Anterior cingulate cortex (tissue), 58 donors: Measurements from ENCODE around the gene GALNT10.

Source experiments
- DNase-seq, 58 donors: peaks; one replicate each; lab custom pipeline; 2025; lab: John Stamatoyannopoulos, UW

GALNT10 gene

DNA sequence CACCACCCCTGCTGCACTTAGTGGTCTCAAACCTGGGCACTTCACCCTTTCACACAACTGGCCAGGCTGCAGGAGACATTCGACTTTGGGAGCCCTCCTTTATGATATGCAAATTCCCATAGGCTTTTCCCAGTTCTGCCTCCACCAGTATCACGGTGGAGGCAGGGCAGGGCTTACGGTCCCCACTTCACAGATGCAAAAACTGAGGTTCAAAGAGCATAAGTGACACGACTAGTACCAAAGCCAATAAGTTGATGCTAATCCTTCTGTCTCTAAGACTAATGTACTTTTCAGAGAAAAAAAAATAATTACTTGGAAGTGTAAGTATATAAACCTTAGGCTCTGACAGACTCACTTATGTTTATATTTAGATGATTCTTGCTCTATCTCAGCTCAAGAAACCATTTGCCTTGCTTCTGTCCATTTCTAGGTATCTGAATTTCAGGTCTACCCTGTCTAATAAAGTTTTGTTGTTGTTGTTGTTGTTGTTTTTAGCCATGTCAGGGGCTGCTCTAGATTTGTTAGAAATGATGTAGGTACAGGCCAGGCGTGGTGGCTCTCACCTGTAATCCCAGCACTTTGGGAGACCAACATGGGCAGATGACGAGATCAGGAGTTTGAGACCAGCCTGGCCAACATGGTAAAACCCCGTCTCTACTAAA is 10.7 kb downstream of the GALNT10 start:
- DNase-seq, result no peak

DNA sequence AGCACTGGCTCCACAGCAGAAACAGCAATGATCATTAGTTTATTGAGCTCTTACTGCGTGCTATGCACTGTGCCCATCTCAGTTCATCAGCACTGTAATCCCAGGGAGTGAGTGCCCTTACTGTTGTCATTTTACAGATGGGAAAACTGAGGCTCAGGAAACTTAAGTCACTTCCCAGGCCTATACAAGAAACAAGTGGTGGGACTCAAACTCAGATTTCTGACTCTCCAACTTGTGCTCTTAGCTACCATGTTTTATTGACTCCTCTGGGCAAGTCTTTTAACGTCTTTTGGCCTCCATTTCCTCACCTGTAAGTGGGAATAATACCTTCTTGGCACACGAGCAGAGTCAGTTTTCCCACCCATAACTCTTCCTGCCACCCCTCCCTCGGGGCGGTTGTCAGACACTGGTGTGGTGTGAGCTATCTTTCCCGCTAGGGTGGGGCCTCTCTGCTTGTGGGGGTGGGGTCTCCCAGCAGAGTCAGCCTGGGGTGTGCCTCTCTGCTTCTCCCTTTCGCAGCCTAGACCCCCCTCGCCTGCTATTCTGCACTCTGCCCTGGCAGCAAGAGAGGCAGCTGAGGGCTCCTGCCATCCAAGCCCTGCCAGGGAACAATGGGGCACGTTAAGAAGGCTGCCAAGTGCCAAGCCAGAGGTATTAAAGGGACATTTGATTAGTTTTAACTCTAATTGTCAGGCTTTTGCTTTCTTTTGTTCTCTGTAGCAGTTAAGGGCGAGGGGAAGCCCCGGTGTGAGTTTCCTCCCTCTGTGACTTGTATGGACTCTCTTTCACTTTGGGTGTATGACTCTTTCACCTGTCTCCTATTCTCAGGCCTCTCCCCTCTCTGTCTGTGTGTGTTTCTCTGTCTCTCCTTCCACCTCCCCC is 12.1 kb downstream of the GALNT10 start:
- DNase-seq, result peak in 18 of 58 donors; percentile 3 to 51 (median 14)

DNA sequence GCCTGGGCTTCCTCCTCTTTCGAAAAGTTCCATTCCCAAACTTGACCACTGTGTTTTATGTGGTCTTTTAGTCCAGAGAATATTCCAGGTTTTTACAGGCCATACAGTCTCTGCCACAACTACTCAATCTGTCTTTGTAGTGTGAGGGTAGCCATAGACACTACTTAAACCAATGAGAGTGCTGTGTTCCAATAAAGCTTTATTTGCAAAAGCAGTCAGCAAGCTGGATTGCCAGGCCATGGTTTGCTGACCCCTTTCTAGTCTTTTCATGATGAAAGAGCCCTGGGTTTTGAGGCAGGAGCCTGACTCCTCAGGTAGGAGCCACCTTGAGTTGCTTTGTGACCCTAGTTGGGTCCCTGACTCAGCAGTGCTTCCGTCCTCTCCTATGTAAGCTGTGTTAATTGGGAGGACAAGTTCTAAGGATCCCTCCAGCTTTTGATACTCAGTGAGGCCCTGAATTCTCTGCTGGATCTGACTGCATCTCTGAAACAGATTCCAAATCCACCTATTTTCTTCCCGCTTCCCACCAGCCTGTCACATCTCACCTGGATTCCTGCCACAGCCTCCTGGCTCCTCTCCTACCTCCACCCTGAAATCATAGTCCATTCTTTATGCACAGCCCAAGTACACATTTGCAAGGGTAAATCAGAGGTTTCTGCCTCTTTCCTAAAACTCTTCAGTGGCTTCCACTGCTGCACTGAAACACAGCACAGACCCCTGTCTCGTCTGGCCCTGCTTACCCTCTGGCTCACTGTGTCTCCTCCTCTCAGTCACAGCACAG is 13.5 kb downstream of the GALNT10 start:
- DNase-seq, result no peak

DNA sequence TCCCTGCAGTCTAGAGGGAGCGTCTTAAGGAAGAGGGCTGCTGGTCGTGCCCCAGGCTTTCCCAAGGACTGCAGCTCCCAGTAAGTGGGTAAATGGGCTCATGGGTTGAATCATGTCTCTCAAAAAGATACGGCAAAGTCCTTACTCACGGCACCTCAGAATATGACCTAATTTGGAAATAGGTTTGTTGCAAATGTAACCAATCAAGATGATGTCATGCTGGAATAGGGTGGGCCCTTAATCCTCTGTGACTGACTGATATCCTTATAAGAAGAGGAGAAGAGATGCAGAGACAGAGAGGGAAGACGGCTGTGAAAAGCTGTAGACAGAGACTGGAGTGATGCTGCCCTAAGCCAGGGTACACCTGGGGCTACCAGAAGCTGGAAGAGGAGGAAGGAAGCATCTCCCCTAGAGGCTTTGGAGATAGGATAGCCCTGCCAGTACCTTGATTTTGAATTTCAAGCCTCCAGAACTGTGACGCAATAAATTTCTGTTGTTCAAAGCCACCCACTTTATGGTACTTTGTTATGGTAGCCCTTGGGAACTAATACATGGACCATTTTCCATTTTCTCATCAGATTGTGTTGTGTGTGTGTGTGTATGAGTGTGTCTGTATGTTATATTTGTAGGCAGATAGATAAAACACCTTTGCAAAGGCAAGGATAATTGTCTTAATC is 15.0 kb downstream of the GALNT10 start:
- DNase-seq, result no peak

DNA sequence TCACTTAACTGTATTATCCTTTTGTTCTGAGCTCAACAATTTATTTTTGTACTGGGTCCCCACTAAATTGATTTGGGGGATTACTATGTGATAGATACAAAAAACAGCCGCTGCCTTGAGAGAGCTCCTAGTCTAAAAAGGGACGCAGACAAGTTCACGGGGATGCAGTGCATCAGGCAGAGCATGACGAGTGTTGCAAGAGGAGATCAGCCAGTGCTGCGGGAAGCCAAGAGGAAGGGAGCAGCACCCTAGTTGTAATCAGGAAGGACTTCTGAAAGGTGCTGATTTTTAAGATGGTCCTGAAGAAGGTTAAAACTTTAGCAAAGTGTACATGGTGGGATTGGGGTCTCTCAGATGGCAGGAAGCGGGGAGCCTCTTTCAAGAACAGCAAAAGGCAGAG is 15.8 kb downstream of the GALNT10 start:
- DNase-seq, result peak in 6 of 58 donors; percentile 4 to 32 (median 12)

DNA sequence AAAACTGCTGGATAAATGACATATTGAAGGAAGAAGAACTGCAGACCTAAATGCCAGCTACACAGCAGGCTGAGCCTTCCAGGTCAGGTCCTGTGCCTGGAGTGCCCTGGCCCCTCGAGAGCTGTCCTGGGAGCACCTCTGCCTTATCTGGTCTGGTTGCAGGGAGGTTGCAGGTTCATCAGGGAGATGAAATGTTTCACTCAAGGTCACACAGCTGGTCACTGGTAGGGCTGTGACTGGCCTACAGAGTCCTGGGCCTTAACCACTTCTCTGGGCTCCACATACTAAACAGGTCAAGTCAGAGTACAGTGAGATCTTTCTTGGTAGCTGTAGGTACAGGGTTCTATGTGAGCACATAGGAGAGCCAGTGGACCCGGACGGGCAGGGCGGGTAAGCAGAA is 16.7 kb downstream of the GALNT10 start:
- DNase-seq, result no peak

DNA sequence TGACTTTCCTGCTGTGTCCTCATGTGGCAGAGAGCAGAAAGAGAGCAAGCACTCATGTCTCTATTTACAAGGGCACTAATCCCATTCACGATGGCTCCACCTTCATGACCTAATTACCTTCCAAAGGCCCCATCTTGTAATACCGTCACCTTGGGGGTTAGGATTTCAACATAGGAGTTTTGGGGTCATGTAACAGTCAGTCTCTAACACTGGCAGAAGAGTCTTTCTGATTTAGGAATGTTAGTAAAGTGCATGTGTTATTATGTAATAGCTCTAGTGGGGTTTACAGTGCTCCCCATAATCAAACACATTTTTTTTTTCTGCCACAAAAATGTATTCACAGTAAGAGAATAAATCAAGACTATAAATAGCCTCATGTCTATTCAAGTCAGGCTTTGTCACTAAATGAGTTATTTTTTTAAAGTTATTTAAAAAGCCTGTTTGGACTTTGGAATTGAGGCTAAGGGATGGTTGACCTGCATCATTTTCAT is 19.1 kb downstream of the GALNT10 start:
- DNase-seq, result no peak

DNA sequence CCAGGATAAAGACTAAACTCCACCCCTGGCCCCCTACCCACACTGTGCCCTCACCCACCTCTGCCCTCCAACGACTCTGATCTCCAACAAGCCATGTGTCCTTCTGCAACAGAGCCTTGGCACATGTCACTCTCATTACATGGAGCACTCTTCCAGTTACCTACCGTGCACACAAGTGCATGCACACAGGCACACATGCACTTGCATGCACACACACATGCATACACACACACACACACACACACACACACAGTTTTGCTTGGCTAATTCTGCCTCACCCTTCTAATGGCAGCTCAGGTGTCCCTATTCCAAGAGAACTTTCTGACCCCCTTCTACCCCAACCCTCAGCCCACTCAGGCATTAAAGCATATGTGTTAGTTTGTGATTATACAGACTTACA is 19.6 kb downstream of the GALNT10 start:
- no peak for DNase-seq

DNA sequence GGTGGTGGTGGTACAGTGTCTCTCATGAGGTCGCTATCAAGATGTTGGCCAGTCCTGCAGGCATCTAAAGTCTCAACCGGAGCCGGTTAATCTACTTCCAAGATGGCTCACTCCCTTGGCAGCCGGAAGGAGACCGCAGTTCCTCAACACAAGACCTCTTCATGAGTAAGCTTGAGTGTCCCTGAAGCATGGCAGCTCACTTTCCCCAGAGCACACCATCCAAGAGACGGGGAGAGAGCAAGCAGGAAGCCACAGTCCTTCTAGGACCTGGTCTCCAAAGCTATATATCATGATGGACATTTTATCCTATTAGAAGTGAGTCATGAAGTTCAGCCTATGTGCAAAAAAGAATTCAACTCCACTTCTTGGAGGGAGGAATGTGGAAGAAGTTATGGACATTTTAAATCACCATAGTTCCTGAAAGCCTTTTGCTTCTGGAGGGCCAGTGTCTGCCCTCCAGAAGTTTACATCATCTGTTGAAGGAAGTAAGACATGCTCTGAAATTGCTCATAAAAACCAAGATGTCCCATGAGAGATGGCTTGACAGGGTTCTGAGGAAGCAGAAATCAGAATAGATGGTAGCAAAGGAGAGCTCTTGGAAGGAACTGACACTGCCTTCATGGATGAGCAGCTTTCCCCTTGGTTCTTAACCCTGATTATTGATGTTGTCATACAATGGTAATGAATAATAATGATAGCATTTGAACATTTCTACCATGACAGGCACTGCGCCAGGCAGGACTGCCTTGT is 21.3 kb downstream of the GALNT10 start:
- no peak for DNase-seq

DNA sequence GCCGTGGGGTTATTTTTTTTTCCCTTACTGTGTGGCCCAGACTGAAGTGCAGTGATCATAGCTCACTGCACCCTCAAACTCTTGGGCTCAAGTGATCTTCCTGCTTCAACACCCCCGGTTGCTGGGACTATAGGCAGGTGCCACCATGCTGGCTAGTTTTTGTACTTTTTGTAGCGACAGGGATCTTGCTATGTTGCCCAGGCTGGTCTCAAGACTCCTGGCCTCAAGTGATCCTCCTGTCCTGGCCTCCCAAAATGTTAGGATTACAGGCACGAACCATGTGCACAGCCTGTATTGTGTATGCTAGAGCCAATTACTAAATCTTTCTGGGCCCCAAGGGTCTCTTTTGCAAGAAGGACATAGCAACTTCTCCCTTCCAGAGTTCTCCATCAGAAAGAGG is 23.1 kb downstream of the GALNT10 start:
- DNase-seq, result no peak

DNA sequence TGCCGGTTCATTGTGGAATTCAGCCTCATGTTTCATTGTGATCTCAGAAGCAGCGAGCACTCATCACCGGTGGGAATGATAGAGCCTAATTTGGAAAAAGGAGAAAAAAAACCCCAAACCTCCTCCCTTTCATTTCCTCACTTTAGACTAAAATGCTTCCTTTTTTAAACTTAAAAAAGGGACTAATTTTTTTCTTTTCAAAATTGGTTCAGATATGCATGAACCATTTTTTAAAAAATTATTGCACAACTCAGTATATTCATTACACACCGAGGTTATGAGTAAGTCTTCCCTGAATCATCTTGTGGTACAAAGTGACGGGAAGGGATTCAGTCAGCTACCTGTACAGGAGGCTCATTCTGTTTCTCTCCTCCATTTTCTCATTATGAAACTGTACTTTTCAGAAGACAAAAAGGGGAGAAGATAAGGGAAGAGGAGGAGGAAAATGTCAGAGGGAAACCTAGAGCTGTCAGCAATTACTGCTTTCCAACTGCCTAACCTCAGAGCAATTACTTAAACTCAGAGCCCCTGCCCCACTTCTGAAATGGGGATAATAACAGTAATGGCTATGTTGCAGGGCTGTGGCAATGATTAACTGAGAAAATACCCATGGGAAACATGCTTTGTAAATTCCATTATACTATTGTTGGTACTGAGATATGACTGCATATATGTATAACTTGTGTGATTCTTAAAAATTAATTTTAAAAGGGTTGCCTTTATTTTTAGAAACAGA is 24.0 kb downstream of the GALNT10 start:
- DNase-seq, result no peak

DNA sequence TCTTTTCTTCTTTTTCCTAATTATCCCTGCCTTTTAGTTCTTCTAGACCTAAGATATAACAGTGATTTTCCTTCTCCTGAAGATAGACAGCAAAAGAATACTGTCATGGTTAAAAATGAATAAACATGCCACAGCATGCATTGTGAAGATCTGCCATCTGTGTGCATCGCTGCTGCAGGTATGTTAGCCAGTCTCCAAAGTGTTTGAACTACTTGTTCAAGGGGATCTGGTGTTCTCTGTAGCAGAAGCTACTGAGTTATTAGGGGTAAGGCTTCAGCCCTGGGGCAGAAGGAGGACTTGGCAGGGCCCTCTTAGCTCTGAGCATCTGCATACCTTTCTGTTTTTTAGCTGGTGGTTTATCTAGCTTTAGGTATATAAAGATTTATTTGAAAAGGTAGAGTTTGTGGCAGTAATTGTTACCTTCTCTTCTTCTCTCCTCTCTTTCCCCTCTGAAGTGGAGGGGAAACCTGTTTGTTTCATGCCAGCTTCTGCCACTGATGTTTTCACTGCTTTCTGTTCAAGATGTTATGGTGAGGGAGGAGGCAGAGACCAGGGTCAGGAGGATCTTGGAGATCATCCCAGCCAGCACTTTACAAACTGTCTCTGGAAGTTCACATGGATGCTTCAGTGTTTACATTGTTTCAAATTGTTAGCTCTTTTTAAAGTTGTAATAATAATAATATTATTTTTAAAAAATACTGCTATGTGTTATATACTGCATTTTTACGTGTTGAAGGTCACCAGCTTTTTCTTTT is 25.2 kb downstream of the GALNT10 start:
- no peak for DNase-seq

DNA sequence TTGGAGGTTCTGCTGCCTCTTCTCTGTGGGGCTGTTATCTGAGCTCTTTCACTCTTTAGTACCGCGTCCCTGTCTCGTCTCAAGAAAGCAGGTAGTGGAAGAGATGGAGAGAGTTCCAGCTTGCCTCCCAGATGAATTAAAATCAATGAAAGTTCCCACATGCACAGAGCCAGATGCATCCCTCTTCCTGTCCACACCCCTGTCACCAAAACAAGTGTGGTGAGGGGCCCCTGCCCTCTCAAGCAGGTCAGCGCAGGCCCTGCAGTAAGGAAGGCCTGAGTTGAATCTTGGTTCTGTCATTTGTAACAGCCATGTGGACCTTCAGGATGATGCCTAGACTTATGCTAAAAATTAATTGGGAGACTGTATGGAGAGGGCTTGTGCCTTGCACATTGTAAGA is 26.9 kb downstream of the GALNT10 start:
- DNase-seq, result no peak

DNA sequence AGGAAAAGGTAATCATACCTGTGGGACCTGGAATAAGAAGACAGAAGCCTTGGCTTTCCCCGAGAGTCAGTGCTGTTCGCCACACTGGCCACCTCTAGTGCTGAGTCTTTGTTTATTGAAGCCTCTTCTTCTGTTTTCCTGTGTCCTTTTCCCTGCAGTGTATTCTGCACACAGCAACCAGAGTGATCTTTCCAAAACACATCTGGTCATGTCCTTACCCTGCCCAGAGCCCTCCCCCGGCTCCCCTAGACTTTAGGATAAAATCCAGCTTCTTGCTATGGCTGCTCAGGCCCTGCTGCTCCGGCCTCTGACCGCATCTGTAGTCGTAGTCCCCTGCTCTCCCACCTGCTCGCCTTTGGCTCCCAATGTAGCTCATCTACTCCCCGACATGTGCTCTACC is 28.3 kb downstream of the GALNT10 start:
- no peak for DNase-seq

DNA sequence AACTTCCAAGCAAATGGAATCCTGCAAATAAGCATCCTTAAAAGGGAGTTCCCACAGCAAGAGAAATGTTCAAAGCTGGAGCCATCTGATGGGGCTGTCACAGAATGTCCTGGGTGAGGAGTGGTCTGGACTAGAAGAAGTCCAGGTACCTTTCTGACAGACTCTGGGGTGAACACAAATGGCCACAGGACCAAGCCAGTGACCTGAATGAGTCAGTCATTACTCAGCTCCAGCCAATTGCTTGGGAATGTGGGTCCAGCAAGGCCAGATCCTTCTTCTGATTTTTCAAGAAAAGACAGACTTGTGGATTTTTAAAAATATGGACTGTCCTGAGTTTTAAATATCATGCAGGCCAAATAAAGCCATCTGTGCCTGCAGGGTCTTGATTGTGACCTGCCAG is 30.1 kb downstream of the GALNT10 start:
- DNase-seq, result no peak

DNA sequence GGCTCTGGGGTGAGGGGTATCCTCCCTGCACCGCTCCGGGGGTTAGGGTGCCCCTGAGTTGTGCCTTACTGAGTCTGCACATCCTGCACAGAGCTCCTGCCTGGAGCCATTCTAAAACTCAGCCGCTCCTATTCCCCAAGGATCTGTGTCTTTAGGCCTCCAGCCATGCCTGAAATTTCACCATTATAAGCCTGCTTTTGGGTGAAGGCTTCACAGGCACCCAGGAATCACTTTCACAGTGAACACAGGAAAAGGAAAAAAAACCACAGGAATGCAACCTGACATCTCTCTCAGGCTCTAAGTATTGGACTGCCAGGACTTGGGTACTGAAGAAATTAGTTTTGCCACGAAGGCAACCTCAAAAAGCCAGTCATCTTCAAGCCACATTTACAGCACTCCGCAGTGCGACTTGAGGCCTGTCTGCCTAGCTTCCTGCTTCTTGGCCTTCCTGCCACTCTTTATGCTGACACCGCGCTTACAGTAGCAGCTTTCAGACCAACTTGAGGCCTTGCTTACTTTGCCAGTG is 30.9 kb downstream of the GALNT10 start:
- DNase-seq, result peak in 2 of 58 donors; percentile 6 to 17

DNA sequence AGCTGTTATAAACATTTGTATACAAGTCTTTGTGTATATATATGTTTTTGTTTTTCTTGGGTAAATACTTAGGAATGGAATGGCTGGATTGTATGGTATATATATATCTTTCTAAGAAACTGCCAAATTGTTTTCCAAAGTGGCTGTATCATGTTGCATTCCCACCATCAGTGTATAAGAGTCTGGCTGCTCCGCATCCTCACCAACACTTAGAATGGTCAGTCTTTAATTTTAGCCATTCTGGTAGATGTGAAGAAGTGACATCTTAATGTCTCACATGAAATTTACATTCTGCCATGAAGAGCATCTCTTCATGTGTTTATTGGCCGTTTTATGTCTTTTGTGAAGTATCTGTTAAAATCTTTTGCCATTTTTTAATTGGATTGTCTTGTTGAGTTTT is 31.9 kb downstream of the GALNT10 start:
- no peak for DNase-seq

DNA sequence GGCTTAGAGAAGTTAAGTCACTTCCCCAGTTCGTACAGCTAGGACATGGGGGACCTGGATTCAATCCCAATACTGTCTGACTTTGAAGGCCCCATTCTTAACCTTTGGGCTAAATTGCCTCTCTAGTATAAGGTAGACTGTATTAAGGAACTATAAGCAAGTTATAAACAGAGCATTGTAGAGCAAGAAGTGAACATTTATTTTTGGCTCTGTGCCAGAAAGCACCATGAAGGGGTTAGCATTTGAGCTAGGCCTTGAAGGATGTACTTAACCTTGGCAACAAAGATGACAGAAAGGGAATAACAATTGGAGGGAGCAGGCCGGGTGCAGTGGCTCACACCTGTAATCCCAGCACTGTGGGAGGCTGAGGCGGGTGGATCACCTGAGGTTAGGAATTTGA is 32.8 kb downstream of the GALNT10 start:
- DNase-seq, result no peak
